Nephron progenitor cell (in vitro differentiated cells): ENCODE data around the gene SHROOM1.

Experiments used
- DNase-seq: peaks from one replicate; pipeline ENCODE4 v3.0.0; 2021
- H3K27ac Mint-ChIP-seq: 2 replicates; pipeline ENCODE4 v1.8.0; 2021; ENCODE audit warnings: mild to moderate bottlenecking, moderate library complexity, mixed read lengths
- H3K27me3 Mint-ChIP-seq: 2 replicates; pipeline ENCODE4 v1.8.0; 2021; ENCODE audit warnings: mild to moderate bottlenecking, low read depth, mixed read lengths; ENCODE audit not compliant: poor library complexity
- H3K36me3 Mint-ChIP-seq: 2 replicates; pipeline ENCODE4 v1.8.0; 2021; ENCODE audit warnings: low read depth, mixed read lengths
- H3K4me1 Mint-ChIP-seq: 2 replicates; pipeline ENCODE4 v1.8.0; 2021; ENCODE audit warnings: mixed read lengths
- H3K4me3 Mint-ChIP-seq: 2 replicates; pipeline ENCODE4 v1.8.0; 2021; ENCODE audit warnings: mild to moderate bottlenecking, moderate library complexity, mixed read lengths
- H3K9me3 Mint-ChIP-seq: 2 replicates; pipeline ENCODE4 v1.8.0; 2021; ENCODE audit warnings: mild to moderate bottlenecking, moderate library complexity, mixed read lengths
- TF ChIP-seq, protein P1 (sequence below): fragments of 200-600 bp; sonication (generic); IDR thresholded peaks from 2 replicates; pipeline ENCODE4 v1.5.0; 2021; ENCODE audit warnings: antibody characterized with exemption

Gene SHROOM1

DNA sequence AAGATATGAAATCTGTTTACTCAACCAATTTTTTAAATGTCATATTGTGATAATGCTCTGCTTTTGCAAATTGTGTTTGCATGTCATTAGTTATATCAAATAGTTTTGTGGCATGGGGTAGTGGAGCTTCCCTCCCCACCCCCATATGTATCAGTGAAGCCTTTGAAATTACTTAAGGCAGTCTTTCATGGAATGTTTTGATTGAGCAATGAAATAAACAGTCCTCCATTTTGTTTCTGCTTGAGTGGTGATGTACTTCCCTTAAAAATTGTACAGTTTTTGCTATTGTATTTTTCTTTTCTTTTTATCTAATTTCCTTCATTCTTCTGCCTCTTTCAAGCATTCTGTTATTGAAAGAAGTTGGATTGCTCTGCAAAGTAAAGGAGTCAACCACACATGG lies 13.9 kb downstream of the SHROOM1 start:
- Mint-ChIP-seq H3K4me3 (no peak overlapping the region), H3K27me3 (peaks cover 72% of the 10 kb centered on the region), H3K36me3 (no peaks in the 10 kb centered on the region), H3K27ac (no peak overlapping the region), H3K4me1 (peaks cover 18% of the 10 kb centered on the region), H3K9me3 (peaks cover 5% of the 10 kb centered on the region)
- TF ChIP-seq, protein P1, sequence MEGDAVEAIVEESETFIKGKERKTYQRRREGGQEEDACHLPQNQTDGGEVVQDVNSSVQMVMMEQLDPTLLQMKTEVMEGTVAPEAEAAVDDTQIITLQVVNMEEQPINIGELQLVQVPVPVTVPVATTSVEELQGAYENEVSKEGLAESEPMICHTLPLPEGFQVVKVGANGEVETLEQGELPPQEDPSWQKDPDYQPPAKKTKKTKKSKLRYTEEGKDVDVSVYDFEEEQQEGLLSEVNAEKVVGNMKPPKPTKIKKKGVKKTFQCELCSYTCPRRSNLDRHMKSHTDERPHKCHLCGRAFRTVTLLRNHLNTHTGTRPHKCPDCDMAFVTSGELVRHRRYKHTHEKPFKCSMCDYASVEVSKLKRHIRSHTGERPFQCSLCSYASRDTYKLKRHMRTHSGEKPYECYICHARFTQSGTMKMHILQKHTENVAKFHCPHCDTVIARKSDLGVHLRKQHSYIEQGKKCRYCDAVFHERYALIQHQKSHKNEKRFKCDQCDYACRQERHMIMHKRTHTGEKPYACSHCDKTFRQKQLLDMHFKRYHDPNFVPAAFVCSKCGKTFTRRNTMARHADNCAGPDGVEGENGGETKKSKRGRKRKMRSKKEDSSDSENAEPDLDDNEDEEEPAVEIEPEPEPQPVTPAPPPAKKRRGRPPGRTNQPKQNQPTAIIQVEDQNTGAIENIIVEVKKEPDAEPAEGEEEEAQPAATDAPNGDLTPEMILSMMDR, result no peak
- no peak for DNase-seq

- Mint-ChIP-seq H3K27me3 (peaks cover 77% of the 10 kb centered on the region), H3K9me3 (peaks cover 5% of the 10 kb centered on the region), H3K36me3 (no peaks in the 10 kb centered on the region), H3K4me1 (peaks cover 16% of the 10 kb centered on the region), H3K27ac (no peak overlapping the region), H3K4me3 (no peak overlapping the region)
- no peak for DNase-seq
- TF ChIP-seq, protein P1, result no peak
Measured at GRCh38 chr5:132816083-132816482, 14.4 kb downstream of the SHROOM1 start.

DNA sequence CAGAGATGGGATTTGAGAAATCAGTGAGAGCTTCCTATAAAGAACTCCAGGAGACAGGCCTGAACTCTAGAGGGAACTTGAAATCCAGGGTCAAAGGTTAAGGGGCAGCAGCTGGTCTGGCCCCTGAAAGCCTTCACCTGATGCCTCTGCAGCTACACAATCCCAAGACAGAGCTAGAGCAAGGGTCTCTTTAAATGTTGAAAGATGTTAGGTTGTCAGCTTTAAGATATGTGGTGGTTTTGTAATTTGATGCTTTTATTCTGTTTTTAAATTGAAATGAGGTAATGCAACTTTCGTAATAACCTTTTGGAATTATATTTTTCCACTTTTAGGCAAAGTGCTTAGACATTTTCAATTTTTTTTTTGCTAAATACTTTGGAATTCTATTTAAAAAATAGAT lies 15.0 kb downstream of the SHROOM1 start:
- no peak overlapping the region for H3K27ac Mint-ChIP-seq
- H3K27me3 Mint-ChIP-seq, result peaks cover 80% of the 10 kb centered on the region
- peak overlapping the region; percentile 65 for H3K4me3 Mint-ChIP-seq

DNA sequence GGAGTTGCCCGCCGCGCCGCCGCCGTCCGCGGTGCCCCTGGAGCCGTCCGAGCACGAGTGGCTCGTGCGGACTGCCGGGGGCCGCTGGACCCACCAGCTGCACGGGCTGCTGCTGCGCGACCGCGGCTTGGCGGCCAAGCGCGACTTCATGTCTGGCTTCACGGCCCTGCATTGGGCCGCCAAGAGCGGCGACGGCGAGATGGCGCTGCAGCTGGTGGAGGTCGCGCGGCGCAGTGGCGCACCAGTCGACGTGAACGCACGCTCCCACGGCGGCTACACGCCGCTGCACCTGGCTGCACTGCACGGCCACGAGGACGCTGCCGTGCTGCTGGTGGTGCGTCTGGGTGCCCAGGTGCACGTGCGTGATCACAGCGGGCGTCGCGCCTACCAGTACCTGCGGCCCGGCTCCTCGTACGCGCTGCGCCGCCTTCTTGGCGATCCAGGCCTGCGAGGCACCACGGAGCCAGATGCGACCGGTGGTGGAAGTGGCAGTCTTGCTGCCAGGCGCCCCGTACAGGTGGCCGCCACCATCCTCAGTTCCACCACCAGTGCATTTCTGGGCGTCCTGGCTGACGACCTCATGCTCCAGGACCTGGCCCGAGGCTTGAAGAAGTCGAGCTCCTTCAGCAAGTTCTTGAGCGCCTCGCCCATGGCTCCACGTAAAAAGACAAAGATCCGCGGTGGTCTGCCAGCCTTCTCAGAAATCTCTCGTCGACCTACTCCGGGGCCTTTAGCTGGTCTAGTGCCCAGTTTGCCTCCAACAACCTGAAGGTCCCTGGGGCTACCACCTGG lies 15.7 kb downstream of the SHROOM1 start:
- DNase-seq, result no peak
- H3K9me3 Mint-ChIP-seq, result peaks cover 5% of the 10 kb centered on the region
- no peaks in the 10 kb centered on the region for H3K36me3 Mint-ChIP-seq
- H3K4me3 Mint-ChIP-seq, result peak overlapping the region; percentile 65
- H3K27me3 Mint-ChIP-seq, result peaks cover 86% of the 10 kb centered on the region
- peaks cover 11% of the 10 kb centered on the region for H3K4me1 Mint-ChIP-seq
- TF ChIP-seq, protein P1, result no peak
- H3K27ac Mint-ChIP-seq, result no peak overlapping the region

More for the DNA sequence above, 15.0 kb downstream of the SHROOM1 start:
- peaks cover 16% of the 10 kb centered on the region for H3K4me1 Mint-ChIP-seq
- TF ChIP-seq, protein P1, result no peak
- peaks cover 5% of the 10 kb centered on the region for H3K9me3 Mint-ChIP-seq
- no peak for DNase-seq
- H3K36me3 Mint-ChIP-seq, result no peaks in the 10 kb centered on the region

DNA sequence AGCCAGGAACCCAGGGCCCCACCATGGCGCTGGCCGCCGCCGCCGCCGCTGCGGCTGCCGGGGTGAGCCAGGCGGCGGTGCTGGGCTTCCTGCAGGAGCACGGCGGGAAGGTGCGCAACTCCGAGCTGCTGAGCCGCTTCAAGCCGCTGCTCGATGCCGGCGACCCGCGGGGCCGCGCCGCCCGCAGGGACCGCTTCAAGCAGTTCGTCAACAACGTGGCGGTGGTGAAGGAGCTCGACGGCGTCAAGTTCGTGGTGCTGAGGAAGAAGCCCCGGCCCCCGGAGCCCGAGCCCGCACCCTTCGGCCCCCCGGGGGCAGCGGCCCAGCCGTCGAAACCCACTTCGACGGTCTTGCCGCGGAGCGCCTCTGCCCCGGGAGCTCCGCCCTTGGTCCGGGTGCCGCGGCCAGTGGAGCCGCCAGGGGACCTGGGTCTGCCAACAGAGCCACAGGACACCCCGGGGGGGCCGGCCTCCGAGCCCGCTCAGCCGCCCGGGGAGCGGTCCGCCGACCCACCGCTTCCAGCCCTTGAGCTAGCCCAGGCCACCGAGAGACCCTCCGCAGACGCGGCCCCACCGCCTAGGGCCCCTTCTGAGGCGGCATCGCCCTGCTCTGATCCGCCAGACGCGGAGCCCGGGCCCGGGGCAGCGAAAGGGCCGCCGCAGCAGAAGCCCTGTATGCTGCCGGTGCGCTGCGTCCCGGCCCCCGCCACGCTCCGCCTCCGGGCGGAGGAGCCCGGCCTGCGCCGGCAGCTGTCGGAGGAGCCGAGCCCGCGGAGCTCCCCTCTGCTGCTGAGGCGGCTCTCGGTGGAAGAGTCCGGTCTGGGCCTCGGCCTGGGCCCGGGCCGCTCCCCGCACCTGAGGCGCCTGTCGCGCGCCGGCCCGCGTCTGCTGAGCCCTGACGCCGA lies 16.6 kb downstream of the SHROOM1 start:
- TF ChIP-seq, protein P1, result no peak
- Mint-ChIP-seq H3K4me1 (peaks cover 11% of the 10 kb centered on the region), H3K36me3 (no peaks in the 10 kb centered on the region), H3K27ac (no peak overlapping the region), H3K4me3 (no peak overlapping the region), H3K27me3 (peaks cover 88% of the 10 kb centered on the region), H3K9me3 (peaks cover 5% of the 10 kb centered on the region)
- peak; percentile 62 for DNase-seq
